Measurements from ENCODE around the gene SWI5. TPM values are rescaled to one million over a fixed set of nuclear protein-coding genes. Genes with fewer than 3 reads are reported as not detected.

The SWI5 gene
- total and polyA plus RNA-seq, 9 of the 15 experiments (the other 6 are each of a cell fraction or from before 2014, with no cell fraction given): 62.8 to 133 (median 95.9) TPM

DNA sequence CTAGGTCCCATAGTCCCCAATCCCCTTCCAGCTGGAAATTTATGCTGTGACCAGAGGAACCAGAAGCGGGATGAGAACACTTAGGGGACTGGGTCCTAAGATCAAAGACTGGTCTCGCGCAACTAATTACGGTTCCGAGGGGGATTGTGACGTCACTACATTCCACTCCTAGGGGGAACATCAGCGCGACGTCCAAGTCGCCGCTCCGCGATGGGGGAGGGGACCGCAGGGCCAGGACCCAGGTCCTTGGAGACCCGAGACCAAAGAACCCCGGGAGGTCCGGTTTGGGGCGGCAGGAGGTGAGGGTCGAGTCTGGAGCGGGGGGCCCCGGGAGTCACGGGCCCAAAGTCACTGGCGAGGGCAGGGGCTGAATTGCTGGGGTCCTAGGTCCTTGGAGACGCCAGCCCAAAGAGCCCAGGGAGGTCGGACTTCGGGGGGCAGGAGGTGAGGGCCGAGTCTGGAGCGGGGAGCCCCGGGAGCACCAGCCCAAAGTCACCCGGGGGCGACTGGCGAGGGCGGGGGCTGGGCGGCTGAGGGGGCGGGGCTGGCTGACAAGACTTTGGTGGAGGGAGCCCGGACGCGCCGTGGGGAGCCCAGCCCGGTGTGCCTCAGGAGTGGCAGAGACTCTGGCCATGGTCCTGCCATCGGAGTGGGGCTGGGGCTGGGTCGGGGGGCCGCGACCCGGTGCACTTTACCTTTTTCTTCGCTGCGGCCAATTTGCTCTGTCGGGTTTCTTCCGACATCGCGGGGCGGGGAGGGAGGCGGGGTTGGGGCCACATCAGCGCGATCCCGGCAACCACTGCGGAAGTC, 673 bp upstream of the SWI5 start, which contains the start of gene GOLGA2 (continued):
- TF ChIP-seq, protein P1, sequence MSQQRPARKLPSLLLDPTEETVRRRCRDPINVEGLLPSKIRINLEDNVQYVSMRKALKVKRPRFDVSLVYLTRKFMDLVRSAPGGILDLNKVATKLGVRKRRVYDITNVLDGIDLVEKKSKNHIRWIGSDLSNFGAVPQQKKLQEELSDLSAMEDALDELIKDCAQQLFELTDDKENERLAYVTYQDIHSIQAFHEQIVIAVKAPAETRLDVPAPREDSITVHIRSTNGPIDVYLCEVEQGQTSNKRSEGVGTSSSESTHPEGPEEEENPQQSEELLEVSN (IDR thresholded peaks at IDR 0.05; ENCODE audit: borderline replicate concordance in 1 of 2, extremely low read depth in 1 of 2, insufficient read depth in 1 of 2, insufficient read length in 1 of 2, low read depth in 1 of 2, low read length in 1 of 2, poor library complexity in 1 of 2, severe bottlenecking in 1 of 2): peak in 1 of 2 experiments; percentile 30
- TF ChIP-seq ZNF24 (IDR thresholded peaks at IDR 0.05): no peak
- no peak for TF ChIP-seq HDAC3 (IDR thresholded peaks at IDR 0.05; ENCODE audit: borderline replicate concordance, partially characterized antibody)
- TF ChIP-seq ZBTB7A (IDR thresholded peaks at IDR 0.05; ENCODE audit: borderline replicate concordance, control insufficient read depth, low read depth, low read length): no peak
- TF ChIP-seq TAF15 (IDR thresholded peaks at IDR 0.05; ENCODE audit: low read depth, low read length): no peak
- TF ChIP-seq NBN (IDR thresholded peaks at IDR 0.05; ENCODE audit: low read depth): no peak
- TF ChIP-seq, protein P2, sequence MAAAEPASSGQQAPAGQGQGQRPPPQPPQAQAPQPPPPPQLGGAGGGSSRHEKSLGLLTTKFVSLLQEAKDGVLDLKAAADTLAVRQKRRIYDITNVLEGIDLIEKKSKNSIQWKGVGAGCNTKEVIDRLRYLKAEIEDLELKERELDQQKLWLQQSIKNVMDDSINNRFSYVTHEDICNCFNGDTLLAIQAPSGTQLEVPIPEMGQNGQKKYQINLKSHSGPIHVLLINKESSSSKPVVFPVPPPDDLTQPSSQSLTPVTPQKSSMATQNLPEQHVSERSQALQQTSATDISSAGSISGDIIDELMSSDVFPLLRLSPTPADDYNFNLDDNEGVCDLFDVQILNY (CRISPR knock-in tag; IDR thresholded peaks at IDR 0.05): no peak
- TF ChIP-seq, protein P3, sequence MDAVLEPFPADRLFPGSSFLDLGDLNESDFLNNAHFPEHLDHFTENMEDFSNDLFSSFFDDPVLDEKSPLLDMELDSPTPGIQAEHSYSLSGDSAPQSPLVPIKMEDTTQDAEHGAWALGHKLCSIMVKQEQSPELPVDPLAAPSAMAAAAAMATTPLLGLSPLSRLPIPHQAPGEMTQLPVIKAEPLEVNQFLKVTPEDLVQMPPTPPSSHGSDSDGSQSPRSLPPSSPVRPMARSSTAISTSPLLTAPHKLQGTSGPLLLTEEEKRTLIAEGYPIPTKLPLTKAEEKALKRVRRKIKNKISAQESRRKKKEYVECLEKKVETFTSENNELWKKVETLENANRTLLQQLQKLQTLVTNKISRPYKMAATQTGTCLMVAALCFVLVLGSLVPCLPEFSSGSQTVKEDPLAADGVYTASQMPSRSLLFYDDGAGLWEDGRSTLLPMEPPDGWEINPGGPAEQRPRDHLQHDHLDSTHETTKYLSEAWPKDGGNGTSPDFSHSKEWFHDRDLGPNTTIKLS (IDR thresholded peaks at IDR 0.05; ENCODE audit: borderline replicate concordance, low read depth): no peak
- TF ChIP-seq POLR2AphosphoS5 (IDR thresholded peaks at IDR 0.05; ENCODE audit: control insufficient read depth, insufficient read depth, low read depth, low read length): no peak
- TF ChIP-seq KDM4B (IDR thresholded peaks at IDR 0.05; ENCODE audit: borderline replicate concordance in 2 of 2, low read depth in 1 of 2): no peak
- TF ChIP-seq SREBF2 (CRISPR knock-in tag; IDR thresholded peaks at IDR 0.05): no peak
- TF ChIP-seq ZFP1 (CRISPR knock-in tag; IDR thresholded peaks at IDR 0.05): 0 out of 2 replicates have a peak, but pooled peaks have one; percentile 3
- TF ChIP-seq, protein P4, sequence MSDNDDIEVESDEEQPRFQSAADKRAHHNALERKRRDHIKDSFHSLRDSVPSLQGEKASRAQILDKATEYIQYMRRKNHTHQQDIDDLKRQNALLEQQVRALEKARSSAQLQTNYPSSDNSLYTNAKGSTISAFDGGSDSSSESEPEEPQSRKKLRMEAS (CRISPR knock-in tag; IDR thresholded peaks at IDR 0.05): no peak
- TF ChIP-seq, protein P5, sequence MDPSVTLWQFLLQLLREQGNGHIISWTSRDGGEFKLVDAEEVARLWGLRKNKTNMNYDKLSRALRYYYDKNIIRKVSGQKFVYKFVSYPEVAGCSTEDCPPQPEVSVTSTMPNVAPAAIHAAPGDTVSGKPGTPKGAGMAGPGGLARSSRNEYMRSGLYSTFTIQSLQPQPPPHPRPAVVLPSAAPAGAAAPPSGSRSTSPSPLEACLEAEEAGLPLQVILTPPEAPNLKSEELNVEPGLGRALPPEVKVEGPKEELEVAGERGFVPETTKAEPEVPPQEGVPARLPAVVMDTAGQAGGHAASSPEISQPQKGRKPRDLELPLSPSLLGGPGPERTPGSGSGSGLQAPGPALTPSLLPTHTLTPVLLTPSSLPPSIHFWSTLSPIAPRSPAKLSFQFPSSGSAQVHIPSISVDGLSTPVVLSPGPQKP (CRISPR knock-in tag; IDR thresholded peaks at IDR 0.05): no peak
- no peak for TF ChIP-seq SP2 (IDR thresholded peaks at IDR 0.05; ENCODE audit: extremely low read depth, low read depth, low read length, poor library complexity, severe bottlenecking)
- no peak for TF ChIP-seq RAD21 (CRISPR knock-in tag; conservative IDR thresholded peaks at IDR 0.05 in 1 of 2, IDR thresholded peaks at IDR 0.05 in 1 of 2)
- TF ChIP-seq PCBP1 (IDR thresholded peaks at IDR 0.05; ENCODE audit: low read depth, low read length, poor library complexity, severe bottlenecking): peak; percentile 84
- no peak for TF ChIP-seq MCM5 (IDR thresholded peaks at IDR 0.05; ENCODE audit: low read depth)
- no peak for TF ChIP-seq KAT2B (IDR thresholded peaks at IDR 0.05; ENCODE audit: low read depth, low read length)
- peak; percentile 60; the same call in 1 of the 2 replicates for TF ChIP-seq RFX7 (CRISPR knock-in tag; IDR thresholded peaks at IDR 0.05)
- peak; percentile 80 for TF ChIP-seq RBM39 (optimal IDR thresholded peaks at IDR 0.05; ENCODE audit: low read depth, low read length)
- TF ChIP-seq TAF7 (tag; IDR thresholded peaks at IDR 0.05): no peak
